Vagina (tissue), 2 donors: ENCODE data around the gene TSC22D3. TPM values are rescaled to one million over a fixed set of nuclear protein-coding genes. Genes with fewer than 3 reads are reported as not detected.

Experiments used
- DNase-seq, 2 donors: peaks; one replicate each; pipeline ENCODE4 v3.0.0-alpha.2; 2017; ENCODE audit errors: extremely low spot score in 2 of 2
- H3K27ac ChIP-seq: fragments of 200-600 bp; sonication (generic); one replicate; pipeline ENCODE4 v1.5.1; 2019
- H3K27me3 ChIP-seq: fragments of 200-600 bp; sonication (generic); one replicate; pipeline ENCODE4 v1.5.1; 2019
- H3K36me3 ChIP-seq, 2 donors: fragments of 200-600 bp; sonication (generic); one replicate each; pipeline ENCODE4 v1.5.1; 2017 to 2019
- H3K4me1 ChIP-seq: fragments of 200-600 bp; sonication (generic); one replicate; pipeline ENCODE4 v1.5.1; 2019
- H3K4me3 ChIP-seq, 2 donors: fragments of 200-600 bp; sonication (generic); 1 replicate in 1 of 2; 2 replicates in 1 of 2; pipeline ENCODE4 v1.5.1; 2016 to 2019
- H3K9me3 ChIP-seq: fragments of 200-600 bp; sonication (generic); one replicate; pipeline ENCODE4 v1.5.1; 2019
- CTCF ChIP-seq, 3 experiments: fragments of 450-650 bp in 2 of 3; fragments of 200-600 bp in 1 of 3; sonication (generic) in 1 of 3; IDR thresholded peaks; one replicate each; pipeline ENCODE4 v1.5.1; 2017 to 2019; ENCODE audit warnings: antibody characterized with exemption in 3 of 3, mild to moderate bottlenecking in 2 of 3, moderate library complexity in 2 of 3
- POLR2A ChIP-seq, 2 donors: fragments of 450-650 bp; IDR thresholded peaks; one replicate each; pipeline ENCODE4 v1.6.1; 2017; ENCODE audit warnings: antibody characterized with exemption in 2 of 2, mild to moderate bottlenecking in 2 of 2, moderate library complexity in 2 of 2
- POLR2AphosphoS5 ChIP-seq, 2 donors: sonication (generic); formaldehyde crosslinking; IDR thresholded peaks; one replicate each; pipeline ENCODE4 v1.9.0; 2017; ENCODE audit warnings: antibody characterized with exemption in 2 of 2, mild to moderate bottlenecking in 2 of 2, low read depth in 1 of 2; ENCODE audit not compliant: insufficient read depth in 1 of 2
- intact Hi-C: fragments of 100-400 bp; cut with DNase I; formaldehyde crosslinking; loops from one replicate; pipeline ENCODE4 v1.15.1; 2023
- total RNA-seq: library from RNA; depleted of rRNA; stranded (reverse); fragments of >200 nt; gene quantifications from one replicate; pipeline ENCODE4 v1.2.3, GENCODE V29; 2016

Gene TSC22D3
- total RNA-seq, 1 donor from 2014 or later, result 780 TPM

- H3K9me3 ChIP-seq, result no peaks in the 10 kb centered on the region
- peak in 1 of 2 donors; percentile 32 for DNase-seq
- intact Hi-C loops, result no loop called here
- no peak overlapping the region for H3K27ac ChIP-seq
- H3K27me3 ChIP-seq, result no peaks in the 10 kb centered on the region
- H3K36me3 ChIP-seq, result no peaks in the 10 kb centered on the region
- H3K4me1 ChIP-seq, result peaks cover 17% of the 10 kb centered on the region
- no peak overlapping the region for H3K4me3 ChIP-seq
- TF ChIP-seq POLR2A (IDR thresholded peaks at IDR 0.05) (no peak), CTCF (IDR thresholded peaks at IDR 0.05) (no peak), POLR2AphosphoS5 (IDR thresholded peaks at IDR 0.05; ENCODE audit: insufficient read depth in 1 of 2, low read depth in 1 of 2) (no peak)
These were observed 5.8 kb downstream of the TSC22D3 start for GRCh38 chrX:107769581-107770317.

GRCh38 chrX:107768051-107768450 lies 7.5 kb downstream of the TSC22D3 start:
- no peak overlapping the region for H3K27ac ChIP-seq
- no peaks in the 10 kb centered on the region for H3K27me3 ChIP-seq
- H3K36me3 ChIP-seq, result no peaks in the 10 kb centered on the region
- no peak overlapping the region for H3K4me3 ChIP-seq
- intact Hi-C loops, result no loop called here
- no peak for TF ChIP-seq CTCF (IDR thresholded peaks at IDR 0.05)
- DNase-seq, result peak in 1 of 2 donors; percentile 70
- no peaks in the 10 kb centered on the region for H3K9me3 ChIP-seq
- H3K4me1 ChIP-seq, result peaks cover 10% of the 10 kb centered on the region

- H3K36me3 ChIP-seq, result no peaks in the 10 kb centered on the region
- H3K4me3 ChIP-seq, result no peak overlapping the region
- TF ChIP-seq POLR2AphosphoS5 (IDR thresholded peaks at IDR 0.05; ENCODE audit: insufficient read depth in 1 of 2, low read depth in 1 of 2) (peak in 1 of 2 donors; percentile 42), CTCF (IDR thresholded peaks at IDR 0.05) (no peak), POLR2A (IDR thresholded peaks at IDR 0.05) (no peak)
- peak overlapping the region; percentile 53 for H3K27ac ChIP-seq
- DNase-seq, result peak in 1 of 2 donors; percentile 89
- intact Hi-C loops, result no loop called here
- H3K4me1 ChIP-seq, result peaks cover 7% of the 10 kb centered on the region
- H3K9me3 ChIP-seq, result no peaks in the 10 kb centered on the region
- no peaks in the 10 kb centered on the region for H3K27me3 ChIP-seq
These were observed 9.0 kb downstream of the TSC22D3 start for GRCh38 chrX:107766470-107767150.

- Histone ChIP-seq H3K27me3 (no peaks in the 10 kb centered on the region), H3K4me1 (peaks cover 7% of the 10 kb centered on the region), H3K27ac (no peak overlapping the region), H3K36me3 (no peaks in the 10 kb centered on the region), H3K9me3 (no peaks in the 10 kb centered on the region), H3K4me3 (no peak overlapping the region)
- intact Hi-C loops, result no loop called here
- DNase-seq, result no peak
- TF ChIP-seq CTCF (IDR thresholded peaks at IDR 0.05) (no peak), POLR2A (IDR thresholded peaks at IDR 0.05) (no peak), POLR2AphosphoS5 (IDR thresholded peaks at IDR 0.05; ENCODE audit: insufficient read depth in 1 of 2, low read depth in 1 of 2) (no peak)
These were observed 10.6 kb downstream of the TSC22D3 start for GRCh38 chrX:107764845-107765608.
